Activated naive CD4-positive, alpha-beta T cell treated with anti-CD3 and anti-CD28 coated beads, Interleukin-2, amount 10 ng/mL, durations not matched to agents 7 days and 5 days (primary cell): ENCODE data around the gene ADCY9.
"Not testable (repeated sequence)": the region's sequence is repeated elsewhere in the genome, so short reads cannot be mapped to it uniquely, and the experiment has no call there.

ENCODE experiments used
- CTCF ChIA-PET: fragments of 350-600 bp; sonication (Branson Sonifier 250); formaldehyde crosslinking; loops from one replicate; lab custom pipeline; 2021; ENCODE audit warnings: antibody characterized with exemption; lab: Charles Lee
- DNase-seq: peaks from one replicate; pipeline ENCODE4 v3.0.0-alpha.2; 2020
- H3K27ac Mint-ChIP-seq: one replicate; pipeline ENCODE4 v1.8.0; 2021; ENCODE audit warnings: mild to moderate bottlenecking, moderate library complexity, mixed read lengths
- H3K27me3 Mint-ChIP-seq: one replicate; pipeline ENCODE4 v1.8.0; 2021; ENCODE audit warnings: mild to moderate bottlenecking, mixed read lengths
- H3K36me3 Mint-ChIP-seq: one replicate; pipeline ENCODE4 v1.8.0; 2021; ENCODE audit warnings: mixed read lengths
- H3K4me1 Mint-ChIP-seq: one replicate; pipeline ENCODE4 v1.8.0; 2021; ENCODE audit warnings: mixed read lengths
- H3K4me3 Mint-ChIP-seq: one replicate; pipeline ENCODE4 v1.8.0; 2021; ENCODE audit warnings: mild to moderate bottlenecking, moderate library complexity, mixed read lengths
- H3K9me3 Mint-ChIP-seq: one replicate; pipeline ENCODE4 v1.8.0; 2021; ENCODE audit warnings: mixed read lengths

Gene ADCY9

DNA sequence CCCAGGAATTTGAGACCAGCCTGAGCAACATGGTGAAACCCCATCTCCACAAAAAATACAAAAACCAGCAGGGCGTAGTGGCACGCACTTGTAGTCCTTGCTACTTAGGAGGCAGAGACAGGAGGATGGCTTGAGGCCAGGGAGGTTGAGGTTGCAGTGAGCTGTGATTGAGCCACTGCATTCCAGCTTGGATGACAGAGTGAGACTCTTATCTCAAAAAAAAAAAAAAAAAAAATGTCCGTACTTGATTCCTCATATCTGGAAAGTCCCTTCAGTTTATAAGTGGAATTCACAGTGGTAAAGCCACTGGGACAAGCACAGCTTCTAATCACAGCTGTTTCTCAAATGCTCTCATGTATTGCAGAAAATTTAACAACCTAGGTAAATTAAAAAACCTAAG is 157.1 kb downstream of the ADCY9 start:
- CTCF ChIA-PET: interaction anchor here (0.7 to 1.7 kb wide), 2 partner anchors 20 to 24 kb away, joined by 3 read pairs; no protein-coding TSS in a partner anchor
- Mint-ChIP-seq H3K9me3 (peaks cover 2% of the 10 kb centered on the region), H3K36me3 (peaks cover 7% of the 10 kb centered on the region), H3K27me3 (peaks cover 72% of the 10 kb centered on the region), H3K4me3 (no peak overlapping the region), H3K27ac (no peak overlapping the region), H3K4me1 (peaks cover 28% of the 10 kb centered on the region)
- no peak for DNase-seq

DNA sequence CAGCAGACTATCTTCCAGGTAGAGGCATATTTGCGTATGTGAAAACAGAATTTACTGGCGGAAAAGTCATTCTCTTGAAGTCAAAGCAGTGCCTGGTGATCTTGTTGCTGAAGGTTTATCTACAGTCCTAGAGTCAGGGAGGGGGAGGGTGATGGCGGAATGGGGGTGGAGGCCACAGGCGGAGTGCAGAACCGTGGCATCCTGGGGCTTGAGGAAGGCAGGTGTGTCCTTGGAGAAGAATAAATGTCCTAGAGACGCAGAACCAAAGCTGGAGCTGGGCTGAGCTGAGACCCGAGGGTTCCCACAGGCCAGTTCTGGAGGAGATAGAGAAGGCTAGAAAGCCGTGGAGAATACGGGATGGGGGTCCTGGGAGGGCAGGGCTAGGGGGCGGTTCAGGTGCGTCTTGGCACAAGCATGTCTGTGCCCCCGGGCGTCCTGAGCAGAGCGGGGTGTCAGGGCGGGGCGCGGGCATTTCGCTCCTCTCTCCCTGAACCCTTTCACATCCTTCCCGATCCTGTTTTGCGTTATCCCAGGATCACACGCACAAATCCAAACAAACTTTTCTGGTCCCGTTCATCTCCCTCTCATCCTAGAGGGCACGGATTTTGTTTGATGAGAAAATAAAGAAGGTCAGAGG is 158.8 kb downstream of the ADCY9 start:
- Mint-ChIP-seq H3K4me1 (peaks cover 18% of the 10 kb centered on the region), H3K27me3 (peaks cover 75% of the 10 kb centered on the region), H3K4me3 (no peak overlapping the region), H3K9me3 (no peaks in the 10 kb centered on the region), H3K36me3 (no peaks in the 10 kb centered on the region), H3K27ac (no peak overlapping the region)
- DNase-seq: no peak
- CTCF ChIA-PET: interaction anchor here (1.7 kb wide), 1 partner anchor 19 kb away, joined by 3 read pairs; no protein-coding TSS in a partner anchor

DNA sequence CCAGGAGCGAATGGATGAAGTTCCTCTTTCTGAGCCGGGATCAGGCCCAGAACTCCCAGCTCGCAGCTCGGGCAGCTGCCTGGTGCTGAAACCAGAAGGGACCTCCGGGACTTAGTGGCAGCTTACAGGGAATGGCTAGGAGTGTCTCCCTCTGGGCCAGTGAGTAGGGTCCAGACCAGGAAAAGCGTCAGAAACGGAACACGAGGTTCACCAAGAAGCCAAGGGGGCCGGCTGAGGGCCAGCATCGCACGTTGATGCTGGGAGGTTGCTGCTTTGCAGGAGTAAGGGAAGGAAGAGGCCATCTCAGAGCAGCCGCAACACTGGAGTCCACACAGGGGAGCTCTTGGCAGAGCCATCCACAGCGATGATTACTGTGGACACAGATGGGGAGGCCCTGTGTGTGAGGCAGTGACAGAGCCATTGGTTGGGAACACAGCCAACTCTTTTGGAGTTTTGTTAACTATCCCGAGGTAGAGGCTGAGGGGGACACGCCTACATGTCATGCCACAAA is 161.8 kb downstream of the ADCY9 start:
- H3K27ac Mint-ChIP-seq: no peak overlapping the region
- DNase-seq: no peak
- peaks cover 7% of the 10 kb centered on the region for H3K4me1 Mint-ChIP-seq
- no peaks in the 10 kb centered on the region for H3K9me3 Mint-ChIP-seq
- CTCF ChIA-PET: interaction anchor here (0.7 to 0.8 kb wide), 2 partner anchors 9 to 174 kb away, joined by 4 to 5 read pairs; no protein-coding TSS in a partner anchor
- H3K36me3 Mint-ChIP-seq: no peaks in the 10 kb centered on the region
- peaks cover 82% of the 10 kb centered on the region for H3K27me3 Mint-ChIP-seq
- H3K4me3 Mint-ChIP-seq: no peak overlapping the region

DNA sequence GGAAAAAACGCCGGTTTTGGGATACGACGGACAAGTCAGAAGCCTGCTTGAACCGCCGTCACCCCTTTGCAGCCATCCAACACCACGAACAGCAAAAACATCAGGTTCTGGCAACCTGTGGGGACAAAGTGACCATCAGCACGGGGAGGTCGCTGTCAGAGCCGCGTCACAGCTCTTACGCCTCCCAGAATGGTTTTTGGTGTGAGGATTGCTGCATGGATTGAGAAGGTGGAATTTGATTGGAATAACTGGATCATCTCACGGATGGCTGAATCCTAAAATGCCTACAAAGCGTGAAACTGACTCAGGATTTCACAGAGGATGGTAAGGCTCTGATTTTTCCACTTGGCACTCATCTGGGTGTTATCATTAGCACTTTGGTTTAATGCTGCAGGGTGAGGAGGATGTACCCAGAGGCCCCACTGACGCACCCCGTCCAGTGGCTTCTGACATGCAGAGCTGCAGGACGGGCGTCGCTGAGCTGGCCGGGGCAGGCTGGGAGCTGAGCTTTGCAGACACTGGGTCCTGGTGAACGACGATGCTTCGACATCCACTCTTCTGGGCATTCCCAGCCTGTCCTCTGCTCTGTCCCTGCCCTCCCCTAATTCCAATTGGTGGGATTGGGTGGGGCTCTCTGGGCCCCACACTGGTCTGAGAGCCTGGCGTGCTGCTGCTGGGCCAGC is 162.4 kb downstream of the ADCY9 start:
- H3K36me3 Mint-ChIP-seq: no peaks in the 10 kb centered on the region
- H3K27ac Mint-ChIP-seq: no peak overlapping the region
- H3K27me3 Mint-ChIP-seq: peaks cover 84% of the 10 kb centered on the region

DNA sequence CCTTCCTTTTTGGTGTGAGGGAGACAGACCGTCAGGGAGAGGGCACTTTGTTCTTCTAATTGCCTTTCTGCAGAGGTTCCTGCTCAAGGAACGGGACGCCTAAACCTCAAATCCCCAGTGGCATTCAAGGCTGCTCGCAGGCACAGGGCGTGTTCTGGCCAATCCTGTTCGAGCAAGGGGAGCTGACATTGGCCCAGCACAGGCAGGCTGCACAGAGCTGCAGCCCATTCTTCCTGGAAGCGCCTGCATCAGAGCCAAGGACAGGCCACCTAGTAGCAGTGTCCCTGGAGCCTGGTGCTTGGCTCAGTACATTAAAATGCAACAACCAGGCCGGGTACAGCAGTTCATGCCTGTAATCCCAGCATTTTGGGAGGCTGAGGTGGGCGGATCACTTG is 163.5 kb downstream of the ADCY9 start:
- CTCF ChIA-PET: no interaction called here
- peaks cover 77% of the 10 kb centered on the region for H3K27me3 Mint-ChIP-seq
- no peaks in the 10 kb centered on the region for H3K9me3 Mint-ChIP-seq
- DNase-seq: no peak
- H3K36me3 Mint-ChIP-seq: no peaks in the 10 kb centered on the region
- no peak overlapping the region for H3K27ac Mint-ChIP-seq
- no peak overlapping the region for H3K4me3 Mint-ChIP-seq
- H3K4me1 Mint-ChIP-seq: peaks cover 7% of the 10 kb centered on the region

More for the DNA sequence above, 162.4 kb downstream of the ADCY9 start:
- Mint-ChIP-seq H3K9me3 (no peaks in the 10 kb centered on the region), H3K4me1 (peaks cover 7% of the 10 kb centered on the region), H3K4me3 (no peak overlapping the region)
- DNase-seq: no peak
- CTCF ChIA-PET: interaction anchor here (0.7 to 0.8 kb wide), 2 partner anchors 10 to 173 kb away, joined by 4 to 5 read pairs; no protein-coding TSS in a partner anchor

DNA sequence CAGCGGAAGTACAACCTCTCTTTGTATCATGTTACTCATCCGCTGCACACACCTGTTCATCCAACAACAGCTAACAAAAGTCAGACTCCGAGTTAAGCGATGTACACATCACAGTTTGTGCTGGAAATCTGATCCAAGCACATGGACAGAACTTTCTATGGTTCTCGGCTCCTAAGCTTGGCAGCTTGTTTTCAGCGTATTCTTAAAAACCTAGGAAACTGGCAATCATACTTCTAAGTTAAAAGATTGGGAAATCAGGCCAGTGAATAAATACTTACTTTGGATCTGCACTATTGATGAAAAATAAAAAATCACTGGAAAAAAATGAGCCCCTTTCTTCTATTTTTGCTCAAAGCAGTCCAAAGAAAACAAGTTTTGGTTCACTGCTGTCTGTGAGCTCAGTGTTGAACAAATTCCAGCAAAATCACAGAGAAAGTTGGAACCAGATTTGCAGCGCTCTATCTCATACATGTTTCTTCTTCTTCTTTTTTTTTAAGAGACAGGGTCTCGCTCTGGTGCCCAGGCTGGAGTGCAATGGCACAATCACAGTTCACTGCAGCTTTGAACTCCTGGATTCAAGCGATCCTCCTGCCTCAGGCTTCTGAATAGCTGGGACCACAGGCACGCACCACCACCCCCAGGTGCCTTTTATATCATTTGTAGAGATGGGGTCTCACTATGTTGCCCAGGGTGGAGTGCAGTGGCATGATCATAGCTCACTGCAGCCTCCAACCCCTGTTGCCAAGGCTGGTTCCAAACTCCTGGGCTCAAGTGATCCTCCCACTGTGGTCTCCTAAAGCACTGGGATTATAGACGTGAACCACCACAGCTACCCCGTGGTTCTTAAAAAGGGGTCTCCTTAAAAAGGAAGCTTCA is 164.1 kb downstream of the ADCY9 start:
- no peaks in the 10 kb centered on the region for H3K36me3 Mint-ChIP-seq
- no peak overlapping the region for H3K4me3 Mint-ChIP-seq
- H3K27me3 Mint-ChIP-seq: peaks cover 71% of the 10 kb centered on the region
- H3K9me3 Mint-ChIP-seq: no peaks in the 10 kb centered on the region
- DNase-seq: no peak
- peaks cover 7% of the 10 kb centered on the region for H3K4me1 Mint-ChIP-seq
- no peak overlapping the region for H3K27ac Mint-ChIP-seq
- CTCF ChIA-PET: no interaction called here

DNA sequence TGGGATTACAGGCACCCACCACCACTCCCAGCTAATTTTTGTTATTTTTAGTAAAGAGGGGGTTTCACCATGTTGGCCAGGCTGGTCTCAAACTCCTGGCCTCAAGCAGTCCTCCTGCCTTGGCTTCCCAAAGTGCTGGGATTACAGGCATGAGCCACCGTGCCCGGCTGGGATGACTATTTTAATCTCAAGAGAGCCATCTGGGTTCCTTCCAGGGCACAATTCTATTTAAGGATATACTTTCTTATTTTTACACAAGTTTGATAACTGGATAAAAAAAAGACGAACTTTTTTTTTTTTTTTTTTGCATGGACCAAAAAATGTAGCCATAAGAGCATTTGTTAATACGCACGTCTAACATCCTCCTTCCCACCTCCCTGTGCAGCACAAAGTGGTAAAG is 164.9 kb downstream of the ADCY9 start:
- H3K27ac Mint-ChIP-seq, H3K36me3 Mint-ChIP-seq, H3K9me3 Mint-ChIP-seq, DNase-seq, CTCF ChIA-PET, H3K4me1 Mint-ChIP-seq, H3K4me3 Mint-ChIP-seq: not testable (repeated sequence)
- peaks cover 65% of the 10 kb centered on the region for H3K27me3 Mint-ChIP-seq

DNA sequence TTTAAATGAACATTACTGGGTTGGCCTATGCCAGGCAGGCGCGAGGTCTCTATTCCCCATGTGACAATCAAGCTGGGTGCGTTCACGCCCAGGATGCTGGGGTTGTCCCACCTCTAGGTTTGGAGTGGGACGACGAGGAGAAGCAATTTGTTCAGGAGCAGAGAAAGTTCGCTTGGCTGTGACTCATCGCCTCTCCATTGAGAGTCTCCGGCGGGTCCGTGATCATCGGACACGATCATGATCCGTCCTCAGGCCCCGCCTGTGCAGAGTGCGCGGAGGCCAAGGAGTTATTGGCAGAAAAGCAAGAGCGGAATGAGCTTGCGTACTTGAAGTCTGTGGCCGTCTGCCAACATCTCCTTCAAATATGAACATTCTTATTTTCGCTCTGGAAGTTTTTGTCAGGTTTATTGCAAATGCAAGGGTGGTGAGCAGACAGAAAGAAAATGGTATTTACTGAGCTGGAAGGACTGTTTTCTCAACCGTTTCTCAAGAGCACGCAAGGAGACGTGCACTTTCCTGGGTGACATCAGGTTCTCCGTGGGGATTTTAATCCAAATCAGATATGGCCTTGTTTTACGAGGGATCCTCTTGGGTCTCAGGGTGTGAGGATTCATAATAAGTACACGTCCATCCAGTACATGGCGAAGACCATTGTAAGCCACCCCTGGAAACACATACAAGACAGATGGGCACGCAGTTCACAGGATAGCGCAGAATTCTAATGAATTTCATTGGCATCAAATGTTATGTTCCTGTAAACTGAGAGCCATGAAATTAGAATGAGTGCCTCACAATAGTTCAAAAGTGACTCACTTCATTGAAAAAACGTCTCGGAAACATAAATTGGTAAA is 165.7 kb downstream of the ADCY9 start:
- Mint-ChIP-seq H3K27me3 (peaks cover 57% of the 10 kb centered on the region), H3K36me3 (no peaks in the 10 kb centered on the region), H3K27ac (no peak overlapping the region), H3K4me3 (no peak overlapping the region), H3K9me3 (no peaks in the 10 kb centered on the region), H3K4me1 (peaks cover 7% of the 10 kb centered on the region)
- DNase-seq: no peak
- CTCF ChIA-PET: interaction anchor here (0.9 kb wide), 1 partner anchor 12 kb away, joined by 3 read pairs; no protein-coding TSS in a partner anchor

DNA sequence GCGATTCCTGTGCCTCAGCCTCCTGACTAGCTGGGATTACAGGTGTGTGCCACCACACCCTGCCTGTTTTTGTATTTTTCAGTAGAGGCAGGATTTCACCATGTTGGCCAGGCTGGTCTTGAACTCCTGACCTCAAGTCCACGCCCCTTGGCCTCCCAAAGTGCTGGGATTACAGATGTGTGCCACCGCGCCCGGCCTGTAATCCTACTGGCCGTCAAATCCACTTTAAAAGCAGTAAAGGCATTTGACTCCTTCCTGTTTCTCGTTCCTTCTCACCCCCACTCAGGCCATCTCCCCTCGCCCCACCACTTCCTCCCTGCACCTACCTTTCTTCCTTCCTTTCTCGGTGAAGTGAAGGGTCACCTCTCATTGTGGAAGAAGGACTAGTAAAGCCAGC is 166.3 kb downstream of the ADCY9 start:
- CTCF ChIA-PET: interaction anchor here (0.9 kb wide), 1 partner anchor 11 kb away, joined by 3 read pairs; no protein-coding TSS in a partner anchor
- H3K27ac Mint-ChIP-seq: no peak overlapping the region
- no peak for DNase-seq
- H3K9me3 Mint-ChIP-seq: no peaks in the 10 kb centered on the region
- no peaks in the 10 kb centered on the region for H3K36me3 Mint-ChIP-seq
- peaks cover 51% of the 10 kb centered on the region for H3K27me3 Mint-ChIP-seq
- no peak overlapping the region for H3K4me3 Mint-ChIP-seq
- peaks cover 7% of the 10 kb centered on the region for H3K4me1 Mint-ChIP-seq

DNA sequence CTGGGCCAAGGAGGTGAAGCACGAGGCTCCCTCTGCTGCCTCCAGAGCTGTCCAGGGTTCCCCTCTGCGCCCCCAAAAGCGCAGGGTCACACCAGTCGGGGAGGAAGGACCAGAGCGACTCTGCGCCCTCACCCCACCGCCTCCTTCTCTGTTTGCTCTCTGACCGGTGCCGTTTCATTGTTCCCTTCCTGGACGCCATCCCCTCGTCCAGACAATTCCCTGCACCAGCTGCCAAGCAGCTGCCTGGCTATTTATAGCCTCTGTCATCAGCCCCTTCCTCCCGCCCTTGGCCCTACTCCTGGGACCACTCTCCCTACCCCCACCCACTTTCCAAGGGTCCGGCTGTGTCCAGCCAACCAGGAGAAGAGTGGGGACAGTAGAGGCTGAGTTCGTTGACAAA is 167.0 kb downstream of the ADCY9 start:
- CTCF ChIA-PET: interaction anchor here (0.6 kb wide), 1 partner anchor 46 kb away, joined by 3 read pairs; no protein-coding TSS in a partner anchor
- Mint-ChIP-seq H3K27me3 (peaks cover 49% of the 10 kb centered on the region), H3K4me3 (no peak overlapping the region), H3K27ac (no peak overlapping the region), H3K36me3 (no peaks in the 10 kb centered on the region), H3K4me1 (peaks cover 7% of the 10 kb centered on the region), H3K9me3 (no peaks in the 10 kb centered on the region)
- no peak for DNase-seq

DNA sequence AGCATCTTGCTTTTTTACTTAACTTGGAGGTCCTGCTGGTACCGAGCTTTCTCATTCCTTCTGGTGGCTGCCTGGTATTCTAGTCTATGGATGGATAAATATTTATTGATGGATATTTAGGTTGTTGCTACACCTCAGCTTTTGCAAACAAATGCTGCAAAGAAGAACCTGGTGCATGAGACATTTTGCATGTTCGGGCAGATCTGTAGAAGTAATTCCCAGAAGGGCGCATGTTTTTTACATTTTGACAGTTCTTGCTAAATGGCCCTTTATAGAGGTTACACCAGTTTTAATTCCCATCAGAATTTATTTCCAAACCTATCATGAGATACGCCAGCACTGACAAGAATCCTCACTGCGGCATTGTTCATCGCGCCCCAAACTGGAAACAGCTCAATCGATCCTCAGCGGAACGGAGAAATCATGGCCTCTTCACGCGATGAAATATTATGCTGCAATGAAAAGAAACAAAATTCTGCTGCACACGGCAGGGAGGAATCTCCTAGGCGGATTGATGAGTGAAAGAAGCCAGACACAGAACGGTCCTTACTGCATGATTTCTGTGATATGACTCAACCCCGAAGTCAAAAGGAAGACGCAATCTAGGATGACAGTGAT is 167.8 kb downstream of the ADCY9 start:
- Mint-ChIP-seq H3K4me3 (no peak overlapping the region), H3K27ac (no peak overlapping the region), H3K4me1 (peaks cover 7% of the 10 kb centered on the region), H3K36me3 (no peaks in the 10 kb centered on the region), H3K27me3 (peaks cover 42% of the 10 kb centered on the region), H3K9me3 (no peaks in the 10 kb centered on the region)
- CTCF ChIA-PET: interaction anchor here (0.6 kb wide), 1 partner anchor 46 kb away, joined by 3 read pairs; no protein-coding TSS in a partner anchor
- DNase-seq: no peak

DNA sequence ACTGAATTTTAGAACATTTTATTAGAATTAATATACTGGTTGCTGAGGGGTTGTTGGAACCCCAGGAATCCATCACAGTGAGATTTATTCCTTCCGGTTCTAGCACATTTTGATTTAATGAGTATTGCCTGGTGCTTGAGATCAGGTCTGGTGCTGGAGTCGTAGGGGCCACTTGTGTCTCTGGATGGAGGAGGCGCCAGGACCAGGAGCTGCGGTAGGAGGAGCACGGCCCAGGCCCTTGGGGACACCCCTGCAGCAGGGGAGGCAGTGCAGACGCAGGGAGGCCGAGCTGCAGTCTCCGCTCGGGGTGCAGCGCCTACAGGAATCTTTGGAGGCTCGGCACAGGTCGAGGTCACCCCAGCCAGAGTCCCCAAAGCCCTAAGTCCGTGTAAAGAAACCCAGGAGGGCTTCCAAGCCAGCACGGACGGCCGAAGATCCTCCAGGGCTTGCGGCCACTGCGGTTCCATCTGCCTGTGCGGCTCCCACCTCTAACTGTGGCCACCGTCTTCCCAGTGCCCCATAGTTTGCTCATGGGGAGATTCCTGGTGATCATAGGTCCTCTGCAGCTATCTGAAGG is 169.6 kb downstream of the ADCY9 start:
- H3K4me3 Mint-ChIP-seq: no peak overlapping the region
- H3K27ac Mint-ChIP-seq: no peak overlapping the region

More for the DNA sequence above, 169.6 kb downstream of the ADCY9 start:
- CTCF ChIA-PET: no interaction called here
- no peak for DNase-seq
- Mint-ChIP-seq H3K4me1 (peaks cover 7% of the 10 kb centered on the region), H3K9me3 (peaks cover 3% of the 10 kb centered on the region), H3K36me3 (no peaks in the 10 kb centered on the region), H3K27me3 (peaks cover 24% of the 10 kb centered on the region)
